ENCODE data around the gene KTI12. TPM values are rescaled to one million over a fixed set of nuclear protein-coding genes. Genes with fewer than 3 reads are reported as not detected.

The KTI12 gene
- total RNA-seq (2022; extraction: Qiagen RNA extraction): 16.2 to 20.6 TPM (median 17.8 TPM) in 5 replicates

DNA sequence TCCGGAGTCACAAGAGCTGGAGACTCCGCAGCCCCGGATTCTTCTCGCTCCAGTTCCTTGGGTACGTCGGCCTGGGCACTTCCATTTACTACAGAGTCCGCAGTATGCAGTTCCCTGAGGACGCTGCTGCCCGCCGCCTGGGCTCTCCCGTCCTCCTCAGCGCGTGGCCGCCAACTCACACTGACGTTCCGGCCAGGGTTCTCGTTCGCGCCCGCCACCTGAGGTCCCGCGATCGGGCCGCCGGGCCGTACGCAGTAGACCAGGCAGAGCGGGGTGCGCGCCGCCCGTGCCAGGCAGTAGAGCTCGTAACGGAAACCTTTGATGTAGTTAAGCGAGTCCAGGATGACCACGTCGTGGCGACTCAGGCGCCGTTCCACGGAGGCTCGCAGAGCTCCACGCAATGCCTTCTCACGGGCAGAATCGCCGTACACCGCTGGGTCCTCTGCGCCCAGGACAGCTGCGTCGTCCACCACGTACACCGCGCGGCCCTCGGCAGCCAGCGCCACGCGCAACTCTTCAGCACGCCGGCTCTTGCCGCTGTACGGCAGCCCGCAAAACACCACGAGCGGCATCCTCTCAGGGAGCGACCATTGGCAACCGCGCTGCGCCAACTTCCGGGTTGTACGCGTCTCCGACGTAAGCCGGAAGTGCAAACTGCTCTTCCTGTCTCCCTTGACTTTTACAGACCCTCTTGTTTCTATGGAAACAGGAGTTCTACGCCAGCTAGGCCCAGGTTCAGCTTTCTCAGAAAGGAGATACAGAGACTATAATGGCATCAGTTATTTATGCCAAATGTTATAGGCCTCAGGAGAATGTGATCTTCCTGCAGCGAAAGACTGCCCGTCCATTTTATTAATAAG, at the start of gene KTI12:
Gene KTI12 (minus strand): TSS at position 621 of the 860 bp plus-strand sequence. CDS start 49 bp downstream, at position 572.

DNA sequence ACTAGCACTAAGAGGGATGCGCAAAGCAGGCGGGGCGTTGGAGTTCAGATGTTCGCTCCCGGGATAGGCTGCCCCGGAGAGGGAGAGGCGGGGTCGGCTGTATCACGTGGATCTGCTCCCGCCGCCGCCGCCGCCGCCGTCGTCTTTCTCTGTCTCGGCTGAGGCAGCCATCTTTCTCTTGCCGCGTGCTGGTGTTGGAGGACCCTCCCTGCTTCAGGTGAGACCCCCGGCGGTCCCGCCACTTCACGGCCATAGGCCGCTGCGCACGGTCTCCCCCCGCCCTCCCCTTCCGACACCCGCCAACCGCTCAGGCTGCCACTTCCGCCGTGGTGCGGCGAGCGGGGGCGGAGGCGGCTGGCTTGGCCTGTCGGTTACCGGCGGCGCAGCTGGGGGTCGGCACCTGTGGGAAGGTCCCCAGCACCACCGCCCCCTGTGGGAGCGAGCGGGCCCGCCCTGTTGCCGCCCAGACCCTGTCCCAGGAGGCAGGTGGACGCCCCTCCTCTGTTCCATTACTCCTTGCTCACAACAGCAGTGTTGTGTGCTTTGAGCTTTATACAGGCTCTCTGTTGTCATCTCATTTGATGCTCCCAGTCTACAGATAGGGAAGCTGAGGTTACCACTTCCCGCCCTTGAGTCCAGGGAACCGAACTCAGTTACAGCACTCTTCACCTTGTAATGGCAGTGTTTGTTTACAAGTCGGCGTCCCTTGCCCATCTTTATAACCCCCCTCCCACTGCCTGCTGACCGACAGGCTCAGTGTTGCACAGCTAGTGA, 22.7 kb upstream of the KTI12 start, which contains the start of gene BTF3L4:
Gene BTF3L4 (plus strand): TSS at position 133 of the 774 bp plus-strand sequence. CDS start 3,553 bp downstream, outside the sequence.

DNA sequence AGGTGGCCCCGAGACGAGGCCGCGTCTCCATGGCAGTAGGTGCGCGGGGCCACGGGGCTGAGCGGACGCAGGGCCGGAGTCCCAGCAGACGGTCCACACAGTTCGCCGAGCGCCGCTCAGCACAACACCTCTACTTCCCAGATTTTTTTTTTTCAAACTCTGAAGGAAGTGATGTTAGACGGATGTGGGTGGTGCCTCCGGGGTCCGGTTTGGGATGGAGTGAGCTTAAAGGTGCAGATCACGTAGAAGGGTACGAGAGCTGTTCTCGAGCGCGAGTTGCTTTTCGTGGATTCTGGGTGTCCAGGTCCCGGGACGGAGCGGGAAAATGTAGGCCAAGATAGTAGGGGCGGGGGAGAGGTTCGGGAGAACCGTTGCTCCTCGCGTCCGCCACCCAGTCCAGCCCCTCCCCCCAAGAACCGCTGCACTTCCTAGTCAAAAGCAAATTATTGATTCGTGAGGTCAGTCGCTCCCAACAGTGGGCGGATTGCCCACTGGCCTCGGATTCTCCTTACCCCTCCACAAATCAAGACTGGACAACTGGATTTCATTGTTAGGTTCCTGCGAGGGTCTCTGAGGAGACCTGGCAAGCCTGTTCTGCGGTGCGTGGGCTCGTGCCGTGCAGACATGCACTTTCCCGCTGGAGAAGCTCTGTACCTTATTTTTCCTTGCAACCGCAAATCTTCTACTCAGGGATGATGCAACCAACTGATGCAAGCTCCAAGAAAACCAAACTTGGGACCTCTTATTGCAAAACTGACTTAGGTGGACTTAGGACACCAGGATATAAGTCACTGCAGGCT, 21.7 kb upstream of the KTI12 start, which contains the start of gene TXNDC12:
Gene TXNDC12 (minus strand): TSS at position 126 of the 800 bp plus-strand sequence. CDS start 95 bp downstream, at position 31.

GRCh38 chr1:51990478-51990965, 43.1 kb downstream of the KTI12 start, which contains the start of gene RAB3B:
Gene RAB3B, minus strand, starts transcription at chr1:51990700. Its CDS starts 13,583 bp downstream, at chr1:51977117.

Other genes starting within 250 kb of the KTI12 start
- 73.4 to 78.4 TPM (median 75.1 TPM) in 5 replicates for gene NRDC, start 155.1 kb downstream of the KTI12 start, total RNA-seq (2022; extraction: Qiagen RNA extraction)
- gene RAB3B, start 43.1 kb downstream of the KTI12 start, total RNA-seq (2022; extraction: Qiagen RNA extraction): 5.3 to 9.0 TPM (median 6.0 TPM) in 5 replicates
- 35.1 to 41.4 TPM (median 36.4 TPM) in 5 replicates for gene TXNDC12, start 21.4 kb upstream of the KTI12 start, total RNA-seq (2022; extraction: Qiagen RNA extraction)
- gene BTF3L4, start 22.5 kb upstream of the KTI12 start, total RNA-seq (2022; extraction: Qiagen RNA extraction): 29.0 to 40.2 TPM (median 30.3 TPM) in 5 replicates
- 6.8 to 8.6 TPM (median 8.1 TPM) in 5 replicates for gene ZFYVE9, start 108.3 kb upstream of the KTI12 start, total RNA-seq (2022; extraction: Qiagen RNA extraction)